ENCODE results near the gene PPFIBP1.
"Not testable (repeated sequence)": the region's sequence is repeated elsewhere in the genome, so short reads cannot be mapped to it uniquely, and the experiment has no call there.

PPFIBP1 gene

DNA sequence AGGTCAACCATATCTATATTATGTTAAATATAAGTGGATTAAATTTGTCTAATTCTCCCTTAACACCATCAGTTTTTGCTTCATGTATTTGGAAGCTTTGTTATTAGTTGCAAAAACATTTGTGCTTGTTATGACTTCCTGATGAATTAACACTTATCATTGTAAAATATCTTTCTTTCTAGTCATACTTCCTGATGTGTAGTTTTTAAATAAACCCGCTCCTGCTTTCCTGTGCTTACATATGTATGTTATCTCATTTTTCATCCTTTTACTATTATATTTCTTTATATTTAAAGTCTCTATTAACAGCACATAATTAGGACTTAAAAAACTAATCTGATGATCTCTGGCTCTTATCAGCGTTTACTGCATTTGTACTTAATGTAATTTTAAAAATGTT, 106.2 kb downstream of the PPFIBP1 start:
- DNase-seq: not testable (repeated sequence)

- DNase-seq: no peak
These were observed 107.4 kb downstream of the PPFIBP1 start for GRCh38 chr12:27631365-27631764.

DNA sequence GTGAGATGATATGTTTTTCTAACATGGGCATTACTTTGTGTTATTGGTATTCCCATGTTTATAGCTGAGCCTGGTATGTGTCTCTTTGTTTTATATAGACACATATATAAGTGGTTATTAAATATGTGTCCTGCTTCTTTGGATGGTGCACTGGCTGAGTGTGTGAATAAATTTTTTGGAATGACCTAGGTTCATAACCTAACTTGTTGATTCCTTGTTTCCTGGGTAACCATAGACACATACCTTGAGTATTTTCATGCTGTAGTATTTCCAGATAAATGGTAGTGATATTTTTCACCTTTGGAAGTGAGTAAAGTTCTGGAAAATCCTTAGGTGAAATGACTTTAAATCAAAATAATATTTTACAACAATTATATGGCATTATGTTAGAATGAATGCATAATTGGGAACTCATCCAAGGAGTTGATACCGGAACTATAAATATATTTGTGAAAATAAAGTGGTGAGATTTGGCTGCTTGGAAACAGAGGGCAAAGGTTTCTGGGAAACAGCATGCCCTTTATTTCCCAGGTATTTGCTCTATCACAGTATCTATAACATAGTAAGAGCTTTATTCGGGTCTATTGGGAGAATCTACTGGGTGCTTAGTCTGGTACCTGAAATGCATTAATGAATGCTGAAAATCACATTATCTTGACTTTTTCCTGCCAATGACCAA, 107.9 kb downstream of the PPFIBP1 start:
- DNase-seq: no peak

- DNase-seq: peak; percentile 52 to 62
These were observed 111.5 kb downstream of the PPFIBP1 start for GRCh38 chr12:27635349-27635972.

GRCh38 chr12:27636569-27636968, 112.6 kb downstream of the PPFIBP1 start:
- not testable (repeated sequence) for DNase-seq

DNA sequence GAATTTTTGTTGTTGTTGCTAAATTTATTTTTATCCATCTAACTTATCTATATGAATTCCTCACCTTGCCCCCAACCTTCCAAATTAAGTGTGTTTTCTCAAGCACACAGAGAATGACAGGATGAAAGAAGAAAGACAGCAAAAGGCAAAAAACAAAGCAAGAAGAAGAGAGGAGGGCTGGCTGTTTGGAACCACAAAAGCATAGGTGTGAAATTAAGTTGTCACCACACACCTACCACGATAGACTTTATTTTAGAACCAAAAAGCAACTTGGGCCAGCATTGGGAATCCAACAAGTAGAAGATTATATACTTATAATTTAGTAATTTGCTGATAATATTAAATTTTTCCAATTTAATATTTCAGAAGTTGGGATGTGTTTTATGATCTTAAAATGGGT, 113.5 kb downstream of the PPFIBP1 start:
- no peak for DNase-seq

- no peak for DNase-seq
These were observed 115.3 kb downstream of the PPFIBP1 start for GRCh38 chr12:27639265-27639664.

GRCh38 chr12:27640566-27641200, 116.7 kb downstream of the PPFIBP1 start:
- not testable (repeated sequence) for DNase-seq

GRCh38 chr12:27642361-27642760, 118.4 kb downstream of the PPFIBP1 start:
- not testable (repeated sequence) for DNase-seq

GRCh38 chr12:27642892-27643291, 118.9 kb downstream of the PPFIBP1 start:
- not testable (repeated sequence) for DNase-seq

- no peak for DNase-seq
These were observed 120.3 kb downstream of the PPFIBP1 start for GRCh38 chr12:27644158-27644845.

GRCh38 chr12:27645671-27646070, 121.7 kb downstream of the PPFIBP1 start:
- no peak for DNase-seq

- DNase-seq: no peak
These were observed 122.1 kb downstream of the PPFIBP1 start for GRCh38 chr12:27646149-27646548.

DNA sequence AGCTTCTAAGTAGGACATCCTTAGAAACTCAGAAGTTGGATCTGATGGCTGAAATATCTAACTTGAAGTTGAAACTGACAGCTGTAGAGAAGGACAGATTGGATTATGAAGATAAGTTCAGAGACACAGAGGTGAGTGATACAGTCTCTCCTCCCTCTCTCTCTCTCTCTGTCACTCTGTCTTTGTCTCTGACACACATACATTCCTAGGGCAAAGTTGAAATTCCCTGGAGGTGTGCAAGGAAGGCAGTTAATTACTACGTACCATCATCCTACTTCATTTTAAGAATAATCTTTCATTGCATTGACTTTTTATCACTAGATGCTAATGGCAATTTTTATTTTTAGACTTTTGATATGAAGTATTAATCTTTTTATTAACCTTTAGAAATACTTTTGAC, 126.0 kb downstream of the PPFIBP1 start:
- DNase-seq: no peak

DNA sequence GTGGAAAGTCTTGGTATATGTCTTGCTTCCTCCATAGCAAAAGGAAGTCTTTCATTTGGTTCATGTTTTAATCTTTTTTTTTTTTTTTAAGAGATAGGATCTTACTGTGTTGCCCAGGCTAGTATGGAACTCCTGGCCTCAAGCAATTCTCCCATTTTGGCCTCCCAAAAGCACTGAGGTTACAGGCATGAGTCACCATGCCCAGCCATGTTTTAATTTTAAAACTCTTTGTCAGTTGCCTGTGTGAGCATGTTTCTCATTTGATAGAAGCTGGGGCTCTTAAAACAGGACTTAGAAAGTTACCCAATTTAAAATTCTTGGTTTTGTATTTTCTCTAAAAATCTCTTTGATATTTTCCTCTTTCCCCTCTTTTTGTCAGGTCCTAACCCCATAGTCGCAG, 127.2 kb downstream of the PPFIBP1 start:
- no peak for DNase-seq

- peak; percentile 64 to 65 for DNase-seq
These were observed 128.3 kb downstream of the PPFIBP1 start for GRCh38 chr12:27652174-27652763.

GRCh38 chr12:27653661-27654060, 129.7 kb downstream of the PPFIBP1 start:
- DNase-seq: no peak

GRCh38 chr12:27655476-27655875, 131.5 kb downstream of the PPFIBP1 start:
- DNase-seq: not testable (repeated sequence)

GRCh38 chr12:27657296-27657695, 133.3 kb downstream of the PPFIBP1 start:
- no peak for DNase-seq

DNA sequence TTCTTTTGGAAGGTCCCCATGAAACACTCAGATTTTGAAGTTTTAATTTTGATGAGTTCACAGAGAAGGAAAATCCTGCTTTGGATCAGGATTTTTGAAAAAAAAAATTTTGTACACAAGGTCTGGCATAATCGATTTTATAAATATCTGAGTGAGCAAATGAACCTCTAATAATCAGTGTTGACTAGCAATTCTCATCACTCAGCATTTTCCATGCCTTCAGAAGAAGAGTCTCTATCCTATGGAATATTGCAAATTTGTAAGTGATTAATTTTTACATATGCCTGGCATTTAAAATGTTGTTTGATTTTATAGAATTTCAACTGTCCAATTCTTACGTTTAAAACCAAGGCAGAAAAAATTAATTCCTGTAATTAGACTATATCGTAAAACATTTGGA, 141.7 kb downstream of the PPFIBP1 start:
- DNase-seq: no peak

DNA sequence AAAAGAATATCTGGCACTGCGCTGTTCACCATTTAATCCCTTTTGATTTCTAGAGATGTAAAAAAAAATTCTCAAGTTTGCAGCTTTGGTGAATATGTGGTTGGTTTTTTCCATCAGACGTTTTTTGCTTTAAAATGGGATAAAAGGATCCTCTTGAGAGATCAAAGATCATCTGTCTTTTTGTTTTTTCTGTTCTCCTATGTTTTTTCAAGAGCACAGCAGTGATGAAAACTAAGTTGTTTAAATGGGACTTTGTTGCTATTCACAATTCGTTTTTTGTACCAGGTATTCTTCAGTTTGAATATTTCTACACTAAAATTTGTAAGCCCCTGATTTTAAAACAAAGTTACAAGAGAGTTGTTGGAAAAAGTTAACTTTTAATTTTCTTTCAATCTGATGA, 142.5 kb downstream of the PPFIBP1 start:
- DNase-seq: no peak

DNA sequence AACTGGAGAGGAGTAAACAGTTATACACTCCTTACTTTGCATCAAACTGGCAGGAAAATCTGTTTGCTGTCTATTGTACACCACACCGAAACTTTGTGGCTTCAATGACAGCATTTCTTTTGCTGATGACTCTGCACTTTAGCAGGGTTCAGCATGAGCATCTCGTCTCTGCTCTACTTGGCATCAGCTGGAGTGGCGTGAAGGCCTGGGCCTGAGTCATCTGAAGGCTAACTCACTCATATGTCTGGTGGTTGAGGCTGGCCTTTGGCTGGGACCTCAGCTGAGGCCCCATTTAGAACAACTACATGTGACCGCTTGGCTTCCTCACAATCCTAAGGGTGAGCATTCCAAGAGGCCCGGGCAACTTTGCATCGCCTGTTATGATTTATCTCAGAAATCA, 143.5 kb downstream of the PPFIBP1 start:
- DNase-seq: no peak

- DNase-seq: no peak
These were observed 148.0 kb downstream of the PPFIBP1 start for GRCh38 chr12:27672051-27672450.
